Fibroblast of villous mesenchyme (primary cell): Measurements from ENCODE around the gene RAPH1. TPM values are rescaled to one million over a fixed set of nuclear protein-coding genes. Genes with fewer than 3 reads are reported as not detected.

Experiments
- DNase-seq: peaks from one replicate; pipeline ENCODE4 v3.0.0-alpha.2; 2010; ENCODE audit warnings: low read depth
- H3K4me3 ChIP-seq: 2 replicates; pipeline ENCODE4 v1.5.1; 2011; ENCODE audit warnings: low read depth, mild to moderate bottlenecking, low read length
- CTCF ChIP-seq: IDR thresholded peaks from 2 replicates; pipeline ENCODE4 v1.5.1; 2012; ENCODE audit warnings: low read depth, mild to moderate bottlenecking, low read length; ENCODE audit not compliant: insufficient read depth
- total RNA-seq: library from RNA; depleted of rRNA; stranded (reverse); fragments of >200 nt; gene quantifications from 2 replicates; pipeline ENCODE4 v1.2.3, GENCODE V29; 2012

Gene RAPH1
- total RNA-seq, 1 donor: 19.4 TPM

GRCh38 chr2:203418271-203418670, 116.8 kb downstream of the RAPH1 start:
- DNase-seq: no peak
- TF ChIP-seq CTCF: no peak
- no peak overlapping the region for H3K4me3 ChIP-seq

GRCh38 chr2:203413796-203414195, 121.3 kb downstream of the RAPH1 start:
- no peak for DNase-seq
- no peak overlapping the region for H3K4me3 ChIP-seq
- no peak for TF ChIP-seq CTCF

GRCh38 chr2:203412546-203413331, 122.4 kb downstream of the RAPH1 start:
- DNase-seq: no peak
- no peak for TF ChIP-seq CTCF

GRCh38 chr2:203407496-203407895, 127.6 kb downstream of the RAPH1 start:
- DNase-seq: peak; percentile 45
- no peak for TF ChIP-seq CTCF
- H3K4me3 ChIP-seq: no peak overlapping the region

More at GRCh38 chr2:203412546-203413331, 122.4 kb downstream of the RAPH1 start:
- H3K4me3 ChIP-seq: no peak overlapping the region

- H3K4me3 ChIP-seq: no peak overlapping the region
- TF ChIP-seq CTCF: no peak
- peak; percentile 58 for DNase-seq
Measured at GRCh38 chr2:203404996-203405395, 130.1 kb downstream of the RAPH1 start.

- H3K4me3 ChIP-seq: no peak overlapping the region
- no peak for TF ChIP-seq CTCF
- DNase-seq: no peak
Measured at GRCh38 chr2:203400805-203401585, 134.1 kb downstream of the RAPH1 start.
